HEK293T (cell line): ENCODE data around the gene CCDC69.

Experiments used
- ARNT ChIP-seq: fragments of 450-650 bp; IDR thresholded peaks from 2 replicates; pipeline ENCODE4 v1.6.1; 2017; ENCODE audit warnings: mild to moderate bottlenecking
- BHLHE40 ChIP-seq: fragments of 450-650 bp; IDR thresholded peaks from 2 replicates; pipeline ENCODE4 v1.6.1; 2016; ENCODE audit warnings: mild to moderate bottlenecking, moderate library complexity, borderline replicate concordance
- ELF4 ChIP-seq: fragments of 450-650 bp; IDR thresholded peaks from 2 replicates; pipeline ENCODE4 v1.6.1; 2017; ENCODE audit warnings: antibody characterized with exemption
- FOXA1 ChIP-seq: fragments of 450-650 bp; IDR thresholded peaks from 2 replicates; pipeline ENCODE4 v1.6.1; 2016; ENCODE audit warnings: mild to moderate bottlenecking
- FOXK2 ChIP-seq: fragments of 450-650 bp; IDR thresholded peaks from 2 replicates; pipeline ENCODE4 v1.6.1; 2016; ENCODE audit warnings: mild to moderate bottlenecking
- FOXM1 ChIP-seq: fragments of 450-650 bp; IDR thresholded peaks from 2 replicates; pipeline ENCODE4 v1.6.1; 2017; ENCODE audit warnings: mild to moderate bottlenecking, borderline replicate concordance
- LEF1 ChIP-seq: fragments of 450-650 bp; IDR thresholded peaks from 2 replicates; pipeline ENCODE4 v1.6.1; 2017; ENCODE audit warnings: mild to moderate bottlenecking, borderline replicate concordance
- SP1 ChIP-seq: fragments of 450-650 bp; IDR thresholded peaks from 2 replicates; pipeline ENCODE4 v1.6.1; 2017
- TARDBP ChIP-seq: fragments of 450-650 bp; IDR thresholded peaks from 2 replicates; pipeline ENCODE4 v1.6.1; 2016

DNA sequence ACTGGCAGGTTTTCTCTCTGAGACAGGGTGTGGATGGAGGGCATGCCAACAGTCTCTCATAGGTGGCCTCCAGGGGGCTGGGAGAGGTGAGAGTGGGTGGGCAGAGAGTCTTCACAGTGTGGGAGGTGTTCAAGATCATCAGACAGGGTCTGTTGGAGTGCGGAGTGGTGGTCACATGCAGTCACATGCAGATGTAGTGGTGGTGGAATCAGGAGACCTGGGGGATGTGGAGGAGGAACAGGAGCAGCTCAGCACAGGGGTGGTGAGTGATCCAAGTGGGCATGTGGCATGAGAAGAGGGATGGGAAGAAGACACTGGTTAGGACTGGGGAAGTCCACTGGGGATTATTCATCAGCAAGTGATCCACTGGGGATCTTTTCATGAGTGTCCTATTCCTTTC lies 34.9 kb upstream of the CCDC69 start:
- no peak for TF ChIP-seq FOXM1
- no peak for TF ChIP-seq FOXA1
- no peak for TF ChIP-seq ELF4
- TF ChIP-seq SP1 = no peak
- no peak for TF ChIP-seq TARDBP
- TF ChIP-seq ARNT = no peak
- TF ChIP-seq FOXK2 = no peak
- TF ChIP-seq BHLHE40 = no peak
- TF ChIP-seq LEF1 = no peak
